PC-9 (cell line): ENCODE data around the gene MEIS2. TPM values are rescaled to one million over a fixed set of nuclear protein-coding genes. Genes with fewer than 3 reads are reported as not detected.

ENCODE experiments used
- BruUV-seq: library from RNA; stranded (reverse); fragments of 400-500 nt; replicated peaks from 2 replicates; lab custom pipeline; 2021; lab: Mats Ljungman, UMichigan
- CTCF ChIA-PET: fragments of 300-600 bp; sonication (Branson Sonifier 250); formaldehyde crosslinking; loops from one replicate; lab custom pipeline; 2022; ENCODE audit warnings: antibody characterized with exemption; lab: Charles Lee
- POLR2A ChIA-PET: fragments of 300-600 bp; sonication (Branson Sonifier 250); formaldehyde crosslinking; loops from one replicate; lab custom pipeline; 2022; ENCODE audit warnings: antibody characterized with exemption; ENCODE audit not compliant: unreplicated experiment; lab: Charles Lee
- DNase-seq, 2 experiments: peaks; one replicate each; pipeline versions ENCODE4 v3.0.0 to v3.0.0-alpha.2; 2015 to 2022; ENCODE audit warnings: mixed read lengths in 1 of 2
- H2AFZ ChIP-seq: fragments of 200-600 bp; sonication (generic); 2 replicates; pipeline ENCODE4 v1.8.1; 2017; ENCODE audit warnings: antibody characterized with exemption
- H3F3A ChIP-seq: fragments of 200-600 bp; sonication (generic); 2 replicates; pipeline ENCODE4 v1.8.1; 2017; ENCODE audit warnings: antibody characterized with exemption, mild to moderate bottlenecking, low read depth; ENCODE audit not compliant: insufficient read depth
- H3K27ac ChIP-seq: fragments of 200-600 bp; sonication (generic); 2 replicates; pipeline ENCODE4 v1.6.1; 2016; ENCODE audit warnings: mixed run types
- H3K27me3 ChIP-seq: fragments of 200-600 bp; sonication (generic); 2 replicates; pipeline ENCODE4 v1.6.1; 2016; ENCODE audit warnings: low read depth, mixed run types; ENCODE audit not compliant: insufficient read depth
- H3K36me3 ChIP-seq: fragments of 200-600 bp; sonication (generic); 2 replicates; pipeline ENCODE4 v1.6.1; 2016; ENCODE audit warnings: low read depth, mixed run types
- H3K4me1 ChIP-seq: fragments of 200-600 bp; sonication (generic); replicated peaks from 2 replicates; pipeline ENCODE4 v1.6.1; 2016; ENCODE audit warnings: mixed run types; ENCODE audit not compliant: insufficient read depth
- H3K4me2 ChIP-seq: fragments of 200-600 bp; sonication (generic); 2 replicates; pipeline ENCODE4 v1.6.1; 2017; ENCODE audit warnings: mixed run types
- H3K4me3 ChIP-seq: fragments of 200-600 bp; sonication (generic); 2 replicates; pipeline ENCODE4 v1.6.1; 2016; ENCODE audit warnings: mixed run types
- H3K79me2 ChIP-seq: fragments of 200-600 bp; sonication (generic); 2 replicates; pipeline ENCODE4 v1.6.1; 2017; ENCODE audit warnings: low read depth, mixed run types
- H3K9me2 ChIP-seq: fragments of 200-600 bp; sonication (generic); 2 replicates; pipeline ENCODE4 v1.8.1; 2017; ENCODE audit warnings: mild to moderate bottlenecking; ENCODE audit not compliant: insufficient read depth
- H3K9me3 ChIP-seq: fragments of 200-600 bp; sonication (generic); 2 replicates; pipeline ENCODE4 v1.8.1; 2016; ENCODE audit warnings: low read depth; ENCODE audit not compliant: insufficient read depth
- H4K20me1 ChIP-seq: fragments of 200-600 bp; sonication (generic); 2 replicates; pipeline ENCODE4 v1.8.1; 2017; ENCODE audit not compliant: insufficient read depth
- CTCF ChIP-seq: fragments of 200-600 bp; sonication (generic); conservative IDR thresholded peaks from 2 replicates; pipeline ENCODE4 v1.6.1; 2017; ENCODE audit warnings: mixed run types, antibody characterized with exemption, mild to moderate bottlenecking, moderate library complexity
- EZH2 ChIP-seq: fragments of 200-600 bp; sonication (generic); IDR thresholded peaks from 2 replicates; pipeline ENCODE4 v1.8.0; 2017; ENCODE audit warnings: antibody characterized with exemption, low read depth
- intact Hi-C: fragments of 100-400 bp; cut with micrococcal nuclease; formaldehyde crosslinking; loops from one replicate; pipeline ENCODE4 v1.10.0; 2022; ENCODE audit not compliant: unreplicated experiment
- total RNA-seq: library from RNA; stranded (reverse); gene quantifications from 2 replicates; pipeline ENCODE4 v1.2.3, GENCODE V29; 2021

Gene MEIS2
- total RNA-seq, 1 experiment from 2014 or later = 29.1 TPM

- H3K4me3 ChIP-seq = no peak overlapping the region
- CTCF ChIA-PET = no interaction called here
- H3K27me3 ChIP-seq = no peaks in the 10 kb centered on the region
- no peaks in the 10 kb centered on the region for H4K20me1 ChIP-seq
- TF ChIP-seq EZH2 = no peak
- no peak for TF ChIP-seq CTCF
- no peak overlapping the region for H3K27ac ChIP-seq
- POLR2A ChIA-PET = no interaction called here
- H3K4me2 ChIP-seq = no peak overlapping the region
- no peaks in the 10 kb centered on the region for H3K9me2 ChIP-seq
- no peaks in the 10 kb centered on the region for H3K9me3 ChIP-seq
- intact Hi-C loops = loop anchor here (5.0 kb wide), 1 partner anchor 201 kb away; the partner anchor contains the start of gene MEIS2
- no peaks in the 10 kb centered on the region for H3F3A ChIP-seq
- no peaks in the 10 kb centered on the region for H3K36me3 ChIP-seq
- no peak overlapping the region for H2AFZ ChIP-seq
- peaks cover 17% of the 10 kb centered on the region for H3K4me1 ChIP-seq
- no peaks in the 10 kb centered on the region for H3K79me2 ChIP-seq
- BruUV-seq = no TSS peak
- no peak for DNase-seq
These were observed 199.3 kb downstream of the MEIS2 start for GRCh38 chr15:36901012-36901411.

DNA sequence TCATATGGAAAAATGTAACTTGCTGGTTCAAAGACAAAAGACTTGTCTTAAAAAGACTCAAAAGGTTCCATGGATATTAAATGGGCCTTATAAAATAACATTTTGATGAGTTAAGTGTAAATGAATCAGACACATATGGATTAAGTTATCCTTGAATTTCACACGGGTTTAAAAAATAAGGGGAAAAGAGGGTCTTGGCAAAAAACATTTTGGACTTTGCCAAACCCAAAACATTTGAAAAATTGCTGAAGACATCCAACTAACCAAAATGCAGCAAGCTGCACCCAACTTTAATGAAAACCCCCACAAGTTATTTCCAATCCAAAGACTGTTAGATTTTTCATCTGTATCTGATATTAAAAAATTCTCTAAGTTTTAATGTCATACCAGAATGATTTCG lies 200.7 kb downstream of the MEIS2 start:
- no peak overlapping the region for H2AFZ ChIP-seq
- no peaks in the 10 kb centered on the region for H3F3A ChIP-seq
- ChIA-PET CTCF (no interaction called here), POLR2A (no interaction called here)
- H3K9me3 ChIP-seq = no peaks in the 10 kb centered on the region
- no peaks in the 10 kb centered on the region for H3K9me2 ChIP-seq
- no peak for DNase-seq
- intact Hi-C loops = loop anchor here (5.0 kb wide), 1 partner anchor 203 kb away; the partner anchor contains the start of gene MEIS2
- no TSS peak for BruUV-seq
- no peaks in the 10 kb centered on the region for H3K36me3 ChIP-seq
- H4K20me1 ChIP-seq = no peaks in the 10 kb centered on the region
- H3K4me2 ChIP-seq = no peak overlapping the region
- TF ChIP-seq CTCF = no peak
- no peak for TF ChIP-seq EZH2
- H3K27ac ChIP-seq = no peak overlapping the region
- H3K27me3 ChIP-seq = no peaks in the 10 kb centered on the region
- H3K79me2 ChIP-seq = no peaks in the 10 kb centered on the region
- peaks cover 13% of the 10 kb centered on the region for H3K4me1 ChIP-seq
- H3K4me3 ChIP-seq = no peak overlapping the region

DNA sequence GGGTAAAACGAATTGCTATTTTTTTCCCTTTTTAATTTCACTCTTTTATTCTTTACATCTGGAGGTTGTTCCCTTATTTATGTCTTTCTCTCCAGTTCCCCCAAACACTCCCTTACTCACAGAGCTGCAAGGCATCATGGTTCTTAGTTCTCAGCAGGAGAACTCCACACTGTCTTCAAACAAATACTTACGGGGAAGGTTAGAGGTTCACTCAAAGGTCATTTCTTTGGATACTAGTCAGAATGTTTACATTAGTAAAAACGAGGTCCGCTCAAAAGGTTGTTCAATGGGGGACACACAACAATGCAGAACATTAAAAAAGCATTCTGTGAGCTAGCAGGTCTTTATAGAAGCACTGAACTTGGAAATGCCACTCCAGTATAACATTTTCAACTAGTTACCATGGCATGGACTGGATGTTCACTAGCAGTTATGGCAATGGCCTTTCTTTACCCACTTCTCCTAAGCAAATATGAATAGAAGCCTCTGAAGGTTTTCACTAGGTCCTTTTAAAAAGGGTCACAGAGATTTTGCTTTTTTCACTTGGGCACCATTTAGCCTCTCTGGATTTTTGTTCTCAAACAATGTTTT lies 201.7 kb downstream of the MEIS2 start:
- CTCF ChIA-PET = no interaction called here
- no TSS peak for BruUV-seq

More for the DNA sequence above, 201.7 kb downstream of the MEIS2 start:
- no peaks in the 10 kb centered on the region for H4K20me1 ChIP-seq
- intact Hi-C loops = no loop called here
- H3K36me3 ChIP-seq = no peaks in the 10 kb centered on the region
- H3K4me1 ChIP-seq = peaks cover 4% of the 10 kb centered on the region; the same call in 1 of the 2 replicates
- no peaks in the 10 kb centered on the region for H3K79me2 ChIP-seq
- H3K9me3 ChIP-seq = no peaks in the 10 kb centered on the region
- no peak for DNase-seq
- H3K4me2 ChIP-seq = no peak overlapping the region
- TF ChIP-seq CTCF (no peak), EZH2 (no peak)
- H3K27me3 ChIP-seq = no peaks in the 10 kb centered on the region
- POLR2A ChIA-PET = no interaction called here
- no peaks in the 10 kb centered on the region for H3F3A ChIP-seq
- no peaks in the 10 kb centered on the region for H3K9me2 ChIP-seq
- H3K4me3 ChIP-seq = no peak overlapping the region
- H3K27ac ChIP-seq = no peak overlapping the region
- H2AFZ ChIP-seq = no peak overlapping the region
